Measurements from ENCODE around the gene TNFRSF12A. TPM values are rescaled to one million over a fixed set of nuclear protein-coding genes. Genes with fewer than 3 reads are reported as not detected.

TNFRSF12A gene
- total RNA-seq, 1 experiment from 2014 or later: 78.9 TPM

GRCh38 chr16:3027489-3027795 lies 7.3 kb downstream of the TNFRSF12A start:
- Mint-ChIP-seq H3K36me3 (peaks cover 23% of the 10 kb centered on the region), H3K4me1 (peaks cover 31% of the 10 kb centered on the region), H3K4me3 (peak overlapping the region; percentile 36; the same call in 1 of the 2 replicates), H3K27ac (no peak overlapping the region), H3K27me3 (ENCODE audit: low read depth) (no peaks in the 10 kb centered on the region), H3K9me3 (no peaks in the 10 kb centered on the region)
- ATAC-seq: no peak
- no peak for TF ChIP-seq MAX (CRISPR knock-in tag; IDR thresholded peaks at IDR 0.05)
- POLR2A ChIA-PET: interaction anchor here (0.5 to 17.1 kb wide), 18 partner anchors 8 to 1511 kb away, joined by 3 to 502 read pairs (median 5); partner anchors contain the start of genes BICDL2, CLDN6, CLDN9 and TNFRSF12A
- no peak for DNase-seq (ENCODE audit: low spot score)
- CTCF ChIA-PET: interaction anchor here (0.6 to 9.8 kb wide), 42 partner anchors 7 to 305 kb away, joined by 3 to 355 read pairs (median 8); partner anchors contain the start of genes BICDL2, CLDN6, CLDN9 and FLYWCH2

GRCh38 chr16:3027983-3028715 lies 8.0 kb downstream of the TNFRSF12A start:
- Mint-ChIP-seq H3K9me3 (no peaks in the 10 kb centered on the region), H3K4me1 (peaks cover 28% of the 10 kb centered on the region), H3K27me3 (ENCODE audit: low read depth) (no peaks in the 10 kb centered on the region), H3K36me3 (peaks cover 23% of the 10 kb centered on the region), H3K4me3 (peak overlapping the region; percentile 36), H3K27ac (no peak overlapping the region)
- ATAC-seq: peak; percentile 49
- peak; percentile 97 for DNase-seq (ENCODE audit: low spot score)
- POLR2A ChIA-PET: interaction anchor here (0.5 to 17.1 kb wide), 17 partner anchors 8 to 778 kb away, joined by 3 to 502 read pairs (median 5); partner anchors contain the start of genes BICDL2, CLDN6, CLDN9 and TNFRSF12A
- CTCF ChIA-PET: interaction anchor here (0.6 to 9.8 kb wide), 51 partner anchors 7 to 1255 kb away, joined by 3 to 355 read pairs (median 7); partner anchors contain the start of genes BICDL2, CLDN6, CLDN9 and FLYWCH2
- TF ChIP-seq ZNF423 (CRISPR knock-in tag; IDR thresholded peaks at IDR 0.05) (no peak), CREB1 (CRISPR knock-in tag; IDR thresholded peaks at IDR 0.05) (peak; percentile 55; the same call in 1 of the 2 replicates), TP53 (CRISPR knock-in tag; IDR thresholded peaks at IDR 0.05) (0 out of 2 replicates have a peak, but pooled peaks have one; percentile 68), ZNF121 (CRISPR knock-in tag; IDR thresholded peaks at IDR 0.05) (peak; percentile 61; the same call in 1 of the 2 replicates), ATF1 (CRISPR knock-in tag; IDR thresholded peaks at IDR 0.05) (no peak), FOXP4 (CRISPR knock-in tag; IDR thresholded peaks at IDR 0.05) (peak; percentile 66; the same call in 1 of the 2 replicates), CBFB (CRISPR knock-in tag; IDR thresholded peaks at IDR 0.05; ENCODE audit: low read depth) (0 out of 2 replicates have a peak, but pooled peaks have one; percentile 63), ZNF138 (CRISPR knock-in tag; conservative IDR thresholded peaks at IDR 0.05) (no peak), ZBTB21 (CRISPR knock-in tag; IDR thresholded peaks at IDR 0.05; ENCODE audit: borderline replicate concordance) (0 out of 2 replicates have a peak, but pooled peaks have one; percentile 40), E2F5 (CRISPR knock-in tag; IDR thresholded peaks at IDR 0.05) (0 out of 2 replicates have a peak, but pooled peaks have one; percentile 36), SMAD3 (CRISPR knock-in tag; IDR thresholded peaks at IDR 0.05; ENCODE audit: borderline replicate concordance) (peak; percentile 67; the same call in 1 of the 2 replicates), MAX (CRISPR knock-in tag; IDR thresholded peaks at IDR 0.05) (peak; percentile 83), ETV6 (CRISPR knock-in tag; IDR thresholded peaks at IDR 0.05) (no peak; the same call in 1 of the 2 replicates), ZMAT4 (CRISPR knock-in tag; IDR thresholded peaks at IDR 0.05) (0 out of 2 replicates have a peak, but pooled peaks have one; percentile 37), ATF3 (CRISPR knock-in tag; conservative IDR thresholded peaks at IDR 0.05) (no peak), EMX1 (CRISPR knock-in tag; IDR thresholded peaks at IDR 0.05) (no peak), ERG (CRISPR knock-in tag; IDR thresholded peaks at IDR 0.05) (no peak), SOX15 (CRISPR knock-in tag; IDR thresholded peaks at IDR 0.05) (no peak), ELF4 (CRISPR knock-in tag; IDR thresholded peaks at IDR 0.05; ENCODE audit: low read depth) (no peak), SP1 (CRISPR knock-in tag; conservative IDR thresholded peaks at IDR 0.05) (peak; percentile 97), ZNF671 (CRISPR knock-in tag; IDR thresholded peaks at IDR 0.05) (no peak), ZNF317 (CRISPR knock-in tag; IDR thresholded peaks at IDR 0.05; ENCODE audit: borderline replicate concordance, low read depth) (no peak), USF2 (CRISPR knock-in tag; IDR thresholded peaks at IDR 0.05) (no peak), CTCF (IDR thresholded peaks at IDR 0.05) (peak; percentile 60)
